T-cell (primary cell): Measurements from ENCODE around the gene B9D1. TPM values are rescaled to one million over a fixed set of nuclear protein-coding genes. Genes with fewer than 3 reads are reported as not detected.

ENCODE experiments used
- ATAC-seq, 4 experiments: fragments of 200-7000 bp in 3 of 4; fragments of 150-1000 bp in 1 of 4; cut with Tn5 transposase; replicated peaks in 1 of 4; 1 replicate in 3 of 4; 2 replicates in 1 of 4; pipeline ENCODE4 v1.10.0; 2021; ENCODE audit warnings: moderate library complexity in 3 of 4, mild to moderate bottlenecking in 2 of 4, moderate number of reproducible peaks in 1 of 4
- CTCF ChIA-PET, 2 donors: fragments of 300-600 bp; sonication (Branson Sonifier 250); formaldehyde crosslinking; loops; one replicate each; lab custom pipeline; 2022; ENCODE audit warnings: antibody characterized with exemption in 2 of 2; lab: Charles Lee
- POLR2A ChIA-PET, 2 donors: fragments of 300-600 bp; sonication (Branson Sonifier 250); formaldehyde crosslinking; loops; one replicate each; lab custom pipeline; 2022; ENCODE audit warnings: antibody characterized with exemption in 2 of 2; lab: Charles Lee
- DNase-seq, 35 experiments: peaks; one replicate each; pipeline versions ENCODE4 v3.0.0 to v3.0.0-alpha.2; 2013 to 2023
- H3K27ac ChIP-seq: one replicate; pipeline ENCODE4 v1.5.1; 2013; ENCODE audit warnings: low read length
- H3K27me3 ChIP-seq, 2 experiments: replicated peaks in 1 of 2; 1 replicate in 1 of 2; 2 replicates in 1 of 2; pipeline versions ENCODE4 v1.6.1 to v1.7.0; 2013; ENCODE audit warnings: low read length in 1 of 2, mixed read lengths in 1 of 2; ENCODE audit not compliant: control insufficient read depth in 2 of 2, insufficient read depth in 2 of 2; ENCODE audit errors: extremely low read depth in 1 of 2
- H3K36me3 ChIP-seq, 2 donors: 1 replicate in 1 of 2; 2 replicates in 1 of 2; pipeline versions ENCODE4 v1.6.1 to v1.7.0; 2013; ENCODE audit warnings: low read length in 1 of 2; ENCODE audit not compliant: control insufficient read depth in 2 of 2, insufficient read depth in 1 of 2; ENCODE audit errors: extremely low read depth in 1 of 2
- H3K4me1 ChIP-seq, 2 experiments: 1 replicate in 1 of 2; 2 replicates in 1 of 2; pipeline versions ENCODE4 v1.6.1 to v1.7.0; 2013; ENCODE audit warnings: low read length in 2 of 2, mixed read lengths in 1 of 2; ENCODE audit not compliant: insufficient read depth in 2 of 2, control insufficient read depth in 1 of 2; ENCODE audit errors: extremely low read depth in 1 of 2
- H3K4me3 ChIP-seq, 2 donors: 1 replicate in 1 of 2; 2 replicates in 1 of 2; pipeline versions ENCODE4 v1.5.1 to v1.7.0; 2013; ENCODE audit warnings: mild to moderate bottlenecking in 2 of 2, low read length in 1 of 2, moderate library complexity in 1 of 2; ENCODE audit not compliant: control insufficient read depth in 1 of 2; ENCODE audit errors: extremely low read depth in 1 of 2
- H3K9me3 ChIP-seq: 2 replicates; pipeline ENCODE4 v1.7.0; 2013
- H3K27ac Mint-ChIP-seq, 2 donors: one replicate each; pipeline ENCODE4 v1.8.0; 2020 to 2021; ENCODE audit warnings: mild to moderate bottlenecking in 2 of 2, mixed read lengths in 2 of 2
- H3K27me3 Mint-ChIP-seq, 2 donors: one replicate each; pipeline ENCODE4 v1.8.0; 2021 to 2022; ENCODE audit warnings: mixed read lengths in 2 of 2
- H3K36me3 Mint-ChIP-seq: one replicate; pipeline ENCODE4 v1.8.0; 2021; ENCODE audit warnings: mixed read lengths
- H3K4me1 Mint-ChIP-seq, 3 donors: one replicate each; pipeline ENCODE4 v1.8.0; 2020 to 2022; ENCODE audit warnings: mixed read lengths in 3 of 3, mild to moderate bottlenecking in 1 of 3
- H3K4me3 Mint-ChIP-seq, 3 donors: one replicate each; pipeline ENCODE4 v1.8.0; 2020 to 2022; ENCODE audit warnings: mild to moderate bottlenecking in 3 of 3, mixed read lengths in 3 of 3, moderate library complexity in 3 of 3
- H3K9me3 Mint-ChIP-seq, 3 donors: one replicate each; pipeline ENCODE4 v1.8.0; 2020 to 2022; ENCODE audit warnings: mixed read lengths in 3 of 3
- WGBS: methylation state at CpG from one replicate; pipeline ENCODE4 v1.1.5; 2013; ENCODE audit warnings: missing lambda C conversion rate; ENCODE audit not compliant: insufficient coverage; 5-methylcytosine and 5-hydroxymethylcytosine counted together
- total RNA-seq, 35 experiments: library from RNA in 6 of 35; stranded (reverse) in 6 of 35; fragments of 120-200 nt in 1 of 35; gene quantifications; one replicate each; pipeline versions ENCODE4 v1.2.1 to v1.2.4 and lab custom pipeline; 2013 to 2026

B9D1 gene
- total RNA-seq, 5 donors from 2014 or later (not counting 1 experiment from before 2014, with no cell fraction given), result 1.2 to 2.5 (median 2.1) TPM

DNA sequence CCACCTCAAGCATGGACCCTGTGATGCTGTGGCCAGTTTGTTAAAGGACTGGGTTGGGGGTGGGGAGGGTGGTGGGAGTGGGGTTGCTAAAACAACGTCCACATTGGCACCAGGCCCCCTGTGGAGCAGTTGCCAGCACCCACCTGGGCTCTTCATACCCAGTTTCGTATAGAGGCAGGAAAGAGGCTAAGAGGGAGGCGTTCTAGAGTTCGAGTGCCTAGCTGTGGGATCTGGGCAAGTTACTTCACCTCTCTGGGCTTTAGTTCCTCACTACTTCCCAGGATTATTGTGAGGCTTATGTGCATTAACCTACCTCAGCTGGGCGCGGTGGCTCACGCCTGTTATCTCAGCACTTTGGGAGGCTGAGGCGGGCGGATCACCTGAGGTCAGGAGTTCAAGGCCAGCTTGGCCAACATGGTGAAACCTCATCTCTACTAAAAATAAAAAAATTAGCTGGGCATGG, 23.0 kb upstream of the B9D1 start:
- peaks cover 27% of the 10 kb centered on the region for H3K36me3 Mint-ChIP-seq
- POLR2A ChIA-PET, result no interaction called here
- H3K4me3 ChIP-seq, result no peak overlapping the region

DNA sequence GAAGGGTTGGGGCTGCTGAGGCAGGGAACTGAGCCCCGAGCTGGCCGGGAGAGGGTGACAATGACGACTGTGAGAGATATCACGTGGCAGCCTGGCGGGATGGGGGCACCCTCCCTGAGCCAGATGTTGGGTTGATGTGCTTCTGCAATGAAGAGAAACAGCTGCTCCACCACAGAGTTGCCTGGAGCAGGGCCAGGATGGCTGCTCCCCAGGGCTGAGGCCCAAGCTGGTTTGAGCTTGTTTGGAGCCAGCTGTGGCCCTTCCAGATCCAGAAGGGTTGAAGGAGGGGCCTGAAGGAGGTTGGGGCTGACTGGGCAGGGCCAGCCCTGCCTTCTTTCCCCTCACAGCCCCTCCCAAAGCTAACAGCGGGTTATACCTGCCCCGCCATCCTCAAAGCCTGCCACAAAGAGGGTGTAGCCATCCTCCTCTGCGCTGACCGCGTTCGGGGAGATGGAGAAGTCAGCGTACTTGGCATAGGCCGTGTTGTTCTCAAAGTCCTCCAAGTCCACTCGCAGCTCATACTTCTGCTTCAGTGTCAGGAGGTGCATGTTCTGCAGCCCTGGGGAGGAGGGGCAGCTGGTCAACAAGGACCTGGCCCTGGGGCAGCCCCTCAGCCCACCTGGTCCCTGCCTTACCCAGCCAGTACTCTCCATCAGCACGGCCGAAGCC, 22.3 kb upstream of the B9D1 start:
- no peak for ATAC-seq
- H3K4me1 Mint-ChIP-seq, result peaks cover 2 to 14% (median 9%) of the 10 kb centered on the region in 3 donors
- H3K4me3 Mint-ChIP-seq, result no peak overlapping the region
- H3K9me3 Mint-ChIP-seq, result no peaks in the 10 kb centered on the region
- Histone ChIP-seq H3K9me3 (no peaks in the 10 kb centered on the region), H3K36me3 (peaks cover 0 to 26% of the 10 kb centered on the region in 2 donors), H3K4me1 (peaks cover 0 to 2% of the 10 kb centered on the region in 2 experiments), H3K4me3 (no peak overlapping the region), H3K27me3 (peaks cover 0 to 8% of the 10 kb centered on the region in 2 experiments), H3K27ac (no peak overlapping the region)
- CTCF ChIA-PET, result no interaction called here
- no peak for DNase-seq
- 74% methylated on average over 14 of the region's 16 CpGs for WGBS
- H3K36me3 Mint-ChIP-seq, result peaks cover 33% of the 10 kb centered on the region
- H3K27ac Mint-ChIP-seq, result no peak overlapping the region
- H3K27me3 Mint-ChIP-seq, result peaks cover 0 to 4% of the 10 kb centered on the region in 2 donors
- POLR2A ChIA-PET, result interaction anchor here in 1 of 2 donors (0.6 kb wide), 1 partner anchor 152 kb away, joined by 4 read pairs; no protein-coding TSS in a partner anchor

More for the DNA sequence above, 23.0 kb upstream of the B9D1 start:
- peaks cover 0 to 21% of the 10 kb centered on the region in 2 donors for H3K36me3 ChIP-seq
- H3K9me3 ChIP-seq, result no peaks in the 10 kb centered on the region
- H3K4me1 ChIP-seq, result peaks cover 0 to 2% of the 10 kb centered on the region in 2 experiments
- Mint-ChIP-seq H3K4me1 (peaks cover 2 to 14% (median 9%) of the 10 kb centered on the region in 3 donors), H3K27ac (no peak overlapping the region), H3K9me3 (no peaks in the 10 kb centered on the region), H3K27me3 (peaks cover 0 to 4% of the 10 kb centered on the region in 2 donors), H3K4me3 (no peak overlapping the region)
- no peak overlapping the region for H3K27ac ChIP-seq
- WGBS, result 80% methylated on average over 1 of the region's 9 CpGs
- peaks cover 0 to 8% of the 10 kb centered on the region in 2 experiments for H3K27me3 ChIP-seq
- ATAC-seq, result no peak
- CTCF ChIA-PET, result no interaction called here
- DNase-seq, result no peak

DNA sequence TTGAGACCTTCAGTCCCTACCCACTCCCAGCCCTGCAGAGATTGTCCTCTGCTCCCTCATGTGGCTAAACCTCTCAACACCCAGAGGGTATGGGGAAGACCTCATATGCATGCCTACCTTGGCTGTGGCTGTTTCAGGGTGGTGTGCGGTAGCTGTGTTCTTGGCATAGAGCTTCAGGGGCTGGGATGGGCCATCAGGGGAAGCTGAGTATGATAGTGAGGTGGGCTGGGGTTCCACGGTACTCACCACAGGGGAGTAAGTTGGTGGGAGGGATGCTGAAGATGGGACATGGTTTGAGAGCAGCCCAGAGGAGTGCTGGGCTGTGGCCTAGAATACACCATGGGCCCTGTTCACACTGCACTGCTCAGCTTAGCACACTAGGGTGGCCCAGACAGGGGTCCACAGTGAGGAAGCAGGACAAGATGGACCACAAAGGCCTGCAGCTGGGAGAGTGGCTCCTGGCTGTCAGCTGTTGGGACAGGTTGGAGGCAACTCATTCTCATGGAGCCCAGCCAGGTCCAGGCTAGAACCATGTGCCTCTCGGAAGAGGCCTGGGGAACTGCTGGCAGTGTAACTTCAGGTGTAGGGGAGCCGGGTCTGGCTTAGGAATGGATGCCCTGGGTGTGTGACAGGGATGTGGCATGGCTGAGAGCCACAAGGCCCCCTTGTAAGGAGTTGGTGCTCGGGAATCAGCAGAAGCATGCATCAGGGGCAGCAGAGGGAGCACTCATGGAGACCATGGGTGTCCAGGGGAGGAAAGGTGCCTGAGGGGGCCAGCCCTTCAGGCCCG, 21.4 kb upstream of the B9D1 start:
- peaks cover 8 to 14% (median 9%) of the 10 kb centered on the region in 3 donors for H3K4me1 Mint-ChIP-seq
- H3K36me3 ChIP-seq, result peaks cover 0 to 33% of the 10 kb centered on the region in 2 donors
- H3K27ac ChIP-seq, result no peak overlapping the region
- H3K9me3 Mint-ChIP-seq, result no peaks in the 10 kb centered on the region
- H3K27me3 ChIP-seq, result peaks cover 0 to 8% of the 10 kb centered on the region in 2 experiments
- 93% methylated on average over 6 of the region's 6 CpGs for WGBS
- DNase-seq (no peak), ATAC-seq (no peak)
- H3K27me3 Mint-ChIP-seq, result peaks cover 0 to 4% of the 10 kb centered on the region in 2 donors
- no peak overlapping the region for H3K4me3 ChIP-seq
- H3K4me1 ChIP-seq, result peaks cover 2 to 6% of the 10 kb centered on the region in 2 experiments
- H3K27ac Mint-ChIP-seq, result no peak overlapping the region
- ChIA-PET POLR2A (no interaction called here), CTCF (no interaction called here)
- H3K4me3 Mint-ChIP-seq, result no peak overlapping the region
- peaks cover 33% of the 10 kb centered on the region for H3K36me3 Mint-ChIP-seq
- no peaks in the 10 kb centered on the region for H3K9me3 ChIP-seq

DNA sequence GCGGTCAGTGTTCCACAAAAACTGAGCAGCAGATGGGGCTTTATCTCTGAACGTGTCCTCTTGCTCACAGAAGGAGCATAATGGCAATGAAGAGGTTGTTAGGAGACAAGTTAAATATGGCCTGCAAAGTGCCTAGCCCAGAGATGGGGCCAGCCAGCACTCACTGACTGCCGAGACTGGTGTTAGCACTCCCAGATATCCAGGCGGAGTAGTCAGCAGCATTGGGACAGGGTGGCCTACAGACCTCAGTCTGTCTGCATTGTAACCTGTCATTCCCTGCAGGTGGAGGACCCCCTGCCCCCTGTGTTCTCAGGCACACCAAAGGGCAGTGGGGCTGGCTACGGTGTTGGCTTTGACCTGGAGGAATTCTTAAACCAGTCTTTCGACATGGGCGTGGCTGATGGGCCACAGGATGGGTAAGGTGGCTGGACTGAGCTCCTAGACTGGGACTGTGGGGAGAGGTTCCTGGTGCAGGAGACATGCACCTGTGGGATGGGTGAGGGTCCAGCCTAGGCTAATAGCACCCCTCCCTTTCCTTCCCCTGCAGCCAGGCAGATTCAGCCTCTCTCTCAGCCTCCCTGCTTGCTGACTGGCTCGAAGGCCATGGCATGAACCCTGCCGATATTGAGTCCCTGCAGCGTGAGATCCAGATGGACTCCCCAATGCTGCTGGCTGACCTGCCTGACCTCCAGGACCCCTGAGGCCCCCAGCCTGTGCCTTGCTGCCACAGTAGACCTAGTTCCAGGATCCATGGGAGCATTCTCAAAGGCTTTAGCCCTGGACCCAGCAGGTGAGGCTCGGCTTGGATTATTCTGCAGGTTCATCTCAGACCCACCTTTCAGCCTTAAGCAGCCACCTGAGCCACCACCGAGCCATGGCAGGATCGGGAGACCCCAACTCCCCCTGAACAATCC, 20.3 kb upstream of the B9D1 start:
- no peak overlapping the region for H3K4me3 Mint-ChIP-seq
- Histone ChIP-seq H3K9me3 (no peaks in the 10 kb centered on the region), H3K4me1 (peaks cover 2 to 11% of the 10 kb centered on the region in 2 experiments), H3K27me3 (peaks cover 0 to 8% of the 10 kb centered on the region in 2 experiments), H3K36me3 (peaks cover 0 to 33% of the 10 kb centered on the region in 2 donors), H3K27ac (no peak overlapping the region), H3K4me3 (no peak overlapping the region)
- ATAC-seq (no peak), DNase-seq (no peak)
- H3K9me3 Mint-ChIP-seq, result no peaks in the 10 kb centered on the region
- WGBS, result 95% methylated on average over 10 of the region's 13 CpGs
- H3K36me3 Mint-ChIP-seq, result peaks cover 33% of the 10 kb centered on the region
- peaks cover 0 to under 1% of the 10 kb centered on the region in 2 donors for H3K27me3 Mint-ChIP-seq
- H3K27ac Mint-ChIP-seq, result no peak overlapping the region
- ChIA-PET CTCF (no interaction called here), POLR2A (no interaction called here)
- H3K4me1 Mint-ChIP-seq, result peaks cover 9 to 10% (median 10%) of the 10 kb centered on the region in 3 donors

DNA sequence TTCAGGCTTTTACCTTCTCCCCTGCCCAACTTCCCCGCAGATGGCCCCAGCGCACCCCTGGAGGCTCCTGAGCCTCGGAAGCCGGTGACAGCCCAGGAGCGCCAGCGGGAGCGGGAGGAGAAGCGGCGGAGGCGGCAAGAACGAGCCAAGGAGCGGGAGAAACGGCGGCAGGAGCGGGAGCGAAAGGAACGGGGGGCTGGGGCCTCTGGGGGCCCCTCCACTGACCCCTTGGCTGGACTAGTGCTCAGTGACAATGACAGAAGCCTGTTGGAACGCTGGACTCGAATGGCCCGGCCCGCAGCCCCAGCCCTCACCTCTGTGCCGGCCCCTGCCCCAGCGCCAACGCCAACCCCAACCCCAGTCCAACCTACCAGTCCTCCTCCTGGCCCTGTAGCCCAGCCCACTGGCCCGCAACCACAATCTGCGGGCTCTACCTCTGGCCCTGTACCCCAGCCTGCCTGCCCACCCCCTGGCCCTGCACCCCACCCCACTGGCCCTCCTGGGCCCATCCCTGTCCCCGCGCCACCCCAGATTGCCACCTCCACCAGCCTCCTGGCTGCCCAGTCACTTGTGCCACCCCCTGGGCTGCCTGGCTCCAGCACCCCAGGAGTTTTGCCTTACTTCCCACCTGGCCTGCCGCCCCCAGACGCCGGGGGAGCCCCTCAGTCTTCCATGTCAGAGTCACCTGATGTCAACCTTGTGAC, 19.4 kb upstream of the B9D1 start:
- no peak for ATAC-seq
- Histone ChIP-seq H3K36me3 (peaks cover 0 to 33% of the 10 kb centered on the region in 2 donors), H3K27ac (no peak overlapping the region), H3K4me3 (no peak overlapping the region), H3K4me1 (peaks cover 6 to 13% of the 10 kb centered on the region in 2 experiments), H3K27me3 (peaks cover 0 to 4% of the 10 kb centered on the region in 2 experiments), H3K9me3 (no peaks in the 10 kb centered on the region)
- Mint-ChIP-seq H3K27ac (no peak overlapping the region), H3K9me3 (no peaks in the 10 kb centered on the region), H3K4me1 (peaks cover 12 to 17% (median 16%) of the 10 kb centered on the region in 3 donors), H3K36me3 (peaks cover 33% of the 10 kb centered on the region), H3K4me3 (no peak overlapping the region), H3K27me3 (no peaks in the 10 kb centered on the region)
- ChIA-PET CTCF (no interaction called here), POLR2A (no interaction called here)
- DNase-seq, result no peak
- WGBS, result 95% methylated on average over 29 of the region's 31 CpGs
